Neural progenitor cell (in vitro differentiated cells): Measurements from ENCODE around the gene RNU1-2.

Experiments used
- CTCF ChIP-seq: fragments of 200-600 bp; sonication (generic); IDR thresholded peaks from 2 replicates; pipeline ENCODE4 v1.5.1; 2017; ENCODE audit warnings: antibody characterized with exemption, mild to moderate bottlenecking
- EZH2 ChIP-seq: fragments of 200-600 bp; sonication (generic); IDR thresholded peaks from 2 replicates; pipeline ENCODE4 v1.6.1; 2017; ENCODE audit warnings: antibody characterized with exemption, mild to moderate bottlenecking, moderate library complexity
- EZH2phosphoT487 ChIP-seq: fragments of 200-600 bp; sonication (generic); IDR thresholded peaks from 2 replicates; pipeline ENCODE4 v1.6.1; 2017; ENCODE audit warnings: antibody characterized with exemption

- TF ChIP-seq CTCF: no peak
- TF ChIP-seq EZH2phosphoT487: no peak
- no peak for TF ChIP-seq EZH2
These were observed 30.8 kb downstream of the RNU1-2 start for GRCh38 chr1:16926491-16927073.
